Chondrocyte (in vitro differentiated cells): ENCODE data around the gene APBB3. TPM values are rescaled to one million over a fixed set of nuclear protein-coding genes. Genes with fewer than 3 reads are reported as not detected.

Source experiments
- DNase-seq: peaks from one replicate; pipeline ENCODE4 v3.0.0; 2021; ENCODE audit warnings: mixed read lengths, low spot score
- H3K27ac Mint-ChIP-seq: one replicate; pipeline ENCODE4 v1.8.0; 2021; ENCODE audit warnings: mild to moderate bottlenecking, moderate library complexity, mixed read lengths; ENCODE audit not compliant: unreplicated experiment
- H3K27me3 Mint-ChIP-seq: 2 replicates; pipeline ENCODE4 v1.8.0; 2021; ENCODE audit warnings: low read depth, mixed read lengths
- H3K36me3 Mint-ChIP-seq: 2 replicates; pipeline ENCODE4 v1.8.0; 2021; ENCODE audit warnings: low read depth, mixed read lengths
- H3K4me1 Mint-ChIP-seq: 2 replicates; pipeline ENCODE4 v1.8.0; 2021; ENCODE audit warnings: low read depth, mild to moderate bottlenecking, mixed read lengths
- H3K4me3 Mint-ChIP-seq: one replicate; pipeline ENCODE4 v1.8.0; 2021; ENCODE audit warnings: mild to moderate bottlenecking, moderate library complexity, mixed read lengths; ENCODE audit not compliant: unreplicated experiment
- H3K9me3 Mint-ChIP-seq: 2 replicates; pipeline ENCODE4 v1.8.0; 2021; ENCODE audit warnings: low read depth, mixed read lengths
- CTCF ChIP-seq: fragments of 200-600 bp; sonication (generic); IDR thresholded peaks from 2 replicates; pipeline ENCODE4 v1.5.0; 2021; ENCODE audit warnings: antibody characterized with exemption, mild to moderate bottlenecking, moderate library complexity
- total RNA-seq: library from RNA; stranded (reverse); gene quantifications from 3 replicates; pipeline ENCODE4 v1.2.1, GENCODE V29; 2021

The APBB3 gene
- total RNA-seq, 1 donor from 2014 or later = 42.3 TPM

GRCh38 chr5:140550147-140551079, 14.0 kb downstream of the APBB3 start:
- no peak for DNase-seq
- no peaks in the 10 kb centered on the region for H3K9me3 Mint-ChIP-seq
- peak overlapping the region; percentile 97 for H3K27ac Mint-ChIP-seq
- H3K27me3 Mint-ChIP-seq = no peaks in the 10 kb centered on the region
- H3K36me3 Mint-ChIP-seq = peaks cover 16% of the 10 kb centered on the region
- no peak overlapping the region for H3K4me3 Mint-ChIP-seq
- peaks cover 65% of the 10 kb centered on the region for H3K4me1 Mint-ChIP-seq
- no peak for TF ChIP-seq CTCF

GRCh38 chr5:140549237-140550144, 14.9 kb downstream of the APBB3 start:
- DNase-seq = no peak
- Mint-ChIP-seq H3K27me3 (no peaks in the 10 kb centered on the region), H3K4me1 (peaks cover 56% of the 10 kb centered on the region), H3K9me3 (no peaks in the 10 kb centered on the region), H3K4me3 (no peak overlapping the region), H3K36me3 (peaks cover 20% of the 10 kb centered on the region), H3K27ac (peak overlapping the region; percentile 97)
- no peak for TF ChIP-seq CTCF

GRCh38 chr5:140548791-140549190, 15.6 kb downstream of the APBB3 start:
- H3K27me3 Mint-ChIP-seq = no peaks in the 10 kb centered on the region
- TF ChIP-seq CTCF = no peak
- H3K4me1 Mint-ChIP-seq = peaks cover 49% of the 10 kb centered on the region
- H3K36me3 Mint-ChIP-seq = peaks cover 24% of the 10 kb centered on the region
- peak overlapping the region; percentile 97 for H3K27ac Mint-ChIP-seq
- peak overlapping the region; percentile 67 for H3K4me3 Mint-ChIP-seq
- no peak for DNase-seq
- H3K9me3 Mint-ChIP-seq = no peaks in the 10 kb centered on the region

- H3K9me3 Mint-ChIP-seq = no peaks in the 10 kb centered on the region
- no peak for TF ChIP-seq CTCF
- peaks cover 21% of the 10 kb centered on the region for H3K36me3 Mint-ChIP-seq
- no peaks in the 10 kb centered on the region for H3K27me3 Mint-ChIP-seq
- H3K27ac Mint-ChIP-seq = peak overlapping the region; percentile 97
- H3K4me1 Mint-ChIP-seq = peaks cover 44% of the 10 kb centered on the region
- H3K4me3 Mint-ChIP-seq = peak overlapping the region; percentile 67
- DNase-seq = no peak
Measured at GRCh38 chr5:140548300-140548688, 16.1 kb downstream of the APBB3 start.
